Measurements from ENCODE around the gene AKAP3. TPM values are rescaled to one million over a fixed set of nuclear protein-coding genes. Genes with fewer than 3 reads are reported as not detected.

Gene AKAP3
- 13.2 and 20.8 TPM in 2 replicates for total RNA-seq
- polyA plus RNA-seq: 5.0 TPM in 2 replicates

DNA sequence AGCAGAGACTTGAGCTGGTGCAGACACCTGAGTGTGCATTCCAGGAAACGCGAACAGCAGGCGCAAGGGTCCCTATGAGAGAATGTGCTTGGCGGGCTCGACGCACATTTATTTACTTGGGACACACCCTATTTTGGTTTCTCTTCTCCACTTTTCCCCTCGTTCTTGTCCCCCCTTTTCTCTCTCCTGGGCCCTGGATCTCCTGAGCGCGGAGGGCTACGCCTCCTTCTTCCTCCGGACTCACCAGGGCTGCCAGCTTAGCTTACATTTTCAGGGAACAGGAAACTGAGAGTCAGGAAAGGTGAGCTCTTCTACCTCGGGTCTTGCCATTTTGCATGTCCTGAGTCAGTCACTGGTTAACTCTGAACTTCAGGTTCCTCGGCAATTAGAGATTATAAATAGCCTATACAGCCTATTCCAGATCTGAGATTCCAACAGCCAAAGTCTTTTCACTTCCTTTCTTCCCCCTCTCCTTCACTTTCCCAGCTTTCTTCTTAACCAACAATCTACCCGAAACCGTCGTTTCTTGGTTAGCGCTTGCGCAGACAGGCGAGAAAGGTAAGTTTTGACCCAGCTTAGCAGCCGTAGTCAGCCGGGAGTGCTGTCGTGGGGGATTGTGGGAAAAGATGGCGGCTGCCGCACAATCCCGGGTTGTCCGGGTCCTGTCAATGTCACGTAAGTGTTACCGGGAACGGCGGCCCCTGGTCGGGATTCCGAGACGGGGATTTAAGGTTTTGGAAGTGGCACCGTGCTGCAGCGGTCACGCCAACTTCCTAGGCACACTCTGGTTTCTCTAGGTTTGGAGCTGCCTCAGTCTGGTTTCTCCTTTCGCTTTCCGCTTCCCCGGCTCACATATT, at the start of gene AKAP3, which contains the start of gene NDUFA9:
TSS of gene AKAP3 (minus strand) at position 551 of the 857 bp plus-strand sequence. CDS start 10,855 bp downstream, outside the sequence.
TSS of gene NDUFA9 (plus strand) at position 614 of the 857 bp plus-strand sequence. CDS start at position 627, 13 bp downstream.
- H3K36me3 ChIP-seq: no peaks in the 10 kb centered on the region
- DNase-seq (ENCODE audit: low read depth in 1 of 2, low spot score in 1 of 2): peak; percentile 86 to 89
- no peaks in the 10 kb centered on the region for H3K27me3 ChIP-seq
- peaks cover 16% of the 10 kb centered on the region for H3K4me1 ChIP-seq (ENCODE audit: low read depth)
- peak within 1 kb of the TSS; percentile 91 for H3K27ac ChIP-seq
- peak within 1 kb of the TSS; percentile 87 for H3K4me3 ChIP-seq
- TF ChIP-seq, protein P1, sequence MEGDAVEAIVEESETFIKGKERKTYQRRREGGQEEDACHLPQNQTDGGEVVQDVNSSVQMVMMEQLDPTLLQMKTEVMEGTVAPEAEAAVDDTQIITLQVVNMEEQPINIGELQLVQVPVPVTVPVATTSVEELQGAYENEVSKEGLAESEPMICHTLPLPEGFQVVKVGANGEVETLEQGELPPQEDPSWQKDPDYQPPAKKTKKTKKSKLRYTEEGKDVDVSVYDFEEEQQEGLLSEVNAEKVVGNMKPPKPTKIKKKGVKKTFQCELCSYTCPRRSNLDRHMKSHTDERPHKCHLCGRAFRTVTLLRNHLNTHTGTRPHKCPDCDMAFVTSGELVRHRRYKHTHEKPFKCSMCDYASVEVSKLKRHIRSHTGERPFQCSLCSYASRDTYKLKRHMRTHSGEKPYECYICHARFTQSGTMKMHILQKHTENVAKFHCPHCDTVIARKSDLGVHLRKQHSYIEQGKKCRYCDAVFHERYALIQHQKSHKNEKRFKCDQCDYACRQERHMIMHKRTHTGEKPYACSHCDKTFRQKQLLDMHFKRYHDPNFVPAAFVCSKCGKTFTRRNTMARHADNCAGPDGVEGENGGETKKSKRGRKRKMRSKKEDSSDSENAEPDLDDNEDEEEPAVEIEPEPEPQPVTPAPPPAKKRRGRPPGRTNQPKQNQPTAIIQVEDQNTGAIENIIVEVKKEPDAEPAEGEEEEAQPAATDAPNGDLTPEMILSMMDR (IDR thresholded peaks at IDR 0.05; ENCODE audit: low read depth, low read length): no peak
- H3K9me3 ChIP-seq (ENCODE audit: low read depth): no peaks in the 10 kb centered on the region

DNA sequence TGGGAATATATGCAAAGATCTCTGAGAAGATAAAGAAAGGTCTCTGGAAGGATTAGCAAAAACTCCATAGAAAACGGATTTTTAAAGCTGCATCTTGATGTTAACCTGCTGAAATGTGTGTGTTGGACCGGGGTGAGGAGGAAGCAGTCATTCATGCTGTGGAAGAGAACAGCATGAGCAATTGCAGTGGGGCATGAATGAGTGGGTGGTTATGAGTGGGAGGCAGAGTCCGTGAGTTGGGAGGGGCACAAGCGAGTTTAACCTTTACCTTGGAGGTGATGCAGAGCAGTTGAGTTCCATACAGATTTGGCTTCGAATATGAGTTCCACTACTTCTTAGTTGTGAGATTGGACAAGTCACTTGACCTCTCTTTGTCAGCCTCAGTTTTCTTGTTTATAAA, 41.9 kb upstream of the AKAP3 start:
- Histone ChIP-seq H3K9me3 (ENCODE audit: low read depth) (no peaks in the 10 kb centered on the region), H3K27ac (no peak overlapping the region), H3K4me1 (ENCODE audit: low read depth) (no peaks in the 10 kb centered on the region), H3K36me3 (peaks cover 24% of the 10 kb centered on the region), H3K4me3 (no peak overlapping the region), H3K27me3 (no peaks in the 10 kb centered on the region)
- TF ChIP-seq, protein P1 (IDR thresholded peaks at IDR 0.05; ENCODE audit: low read depth, low read length): no peak
- no peak for DNase-seq (ENCODE audit: low read depth in 1 of 2, low spot score in 1 of 2)

DNA sequence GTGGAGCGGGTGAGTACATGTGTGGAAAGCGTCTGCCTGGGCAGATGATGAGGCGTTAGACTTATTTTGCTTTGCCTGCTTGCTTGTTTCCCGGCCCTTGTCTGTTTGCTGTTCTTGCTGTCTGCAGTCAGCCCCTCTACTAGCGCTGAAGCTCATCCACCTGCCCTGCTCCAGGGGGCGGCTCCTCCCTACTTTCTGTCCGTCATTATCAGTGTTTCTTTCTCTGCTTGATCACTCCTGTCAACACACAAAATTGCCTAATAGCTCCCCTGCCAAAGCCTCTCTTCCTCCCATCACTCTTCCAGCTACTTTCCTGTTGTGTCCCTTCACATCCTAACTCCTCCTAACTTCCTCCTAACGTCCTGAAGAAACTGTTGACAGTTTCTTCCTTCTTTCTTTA, 36.5 kb upstream of the AKAP3 start:
- H3K4me1 ChIP-seq (ENCODE audit: low read depth): no peaks in the 10 kb centered on the region

DNA sequence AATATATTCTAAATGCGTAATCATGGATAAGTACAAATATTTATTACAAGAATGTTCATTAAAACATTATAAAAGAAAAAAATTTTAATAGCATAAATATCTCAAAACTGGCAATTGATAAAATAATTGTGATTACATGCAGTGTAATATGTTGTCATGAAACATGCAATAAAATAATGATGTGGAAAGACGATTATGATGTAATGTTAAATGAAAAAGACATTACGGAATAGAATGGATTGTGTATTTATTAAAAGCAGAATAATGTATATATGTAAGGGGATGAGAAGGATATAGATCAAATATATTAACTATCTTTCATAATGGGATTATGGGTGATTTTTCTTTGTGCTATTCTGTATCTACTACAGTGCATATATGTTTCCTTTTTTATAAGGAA, 32.9 kb upstream of the AKAP3 start:
- TF ChIP-seq, protein P1 (IDR thresholded peaks at IDR 0.05; ENCODE audit: low read depth, low read length): no peak
- Histone ChIP-seq H3K27me3 (no peaks in the 10 kb centered on the region), H3K27ac (no peak overlapping the region), H3K4me1 (ENCODE audit: low read depth) (no peaks in the 10 kb centered on the region), H3K9me3 (ENCODE audit: low read depth) (no peaks in the 10 kb centered on the region), H3K4me3 (no peak overlapping the region), H3K36me3 (peaks cover 17% of the 10 kb centered on the region)
- DNase-seq (ENCODE audit: low read depth in 1 of 2, low spot score in 1 of 2): no peak

More for the DNA sequence above, 36.5 kb upstream of the AKAP3 start:
- no peak overlapping the region for H3K4me3 ChIP-seq
- H3K36me3 ChIP-seq: peaks cover 36% of the 10 kb centered on the region
- H3K9me3 ChIP-seq (ENCODE audit: low read depth): no peaks in the 10 kb centered on the region
- no peaks in the 10 kb centered on the region for H3K27me3 ChIP-seq
- no peak overlapping the region for H3K27ac ChIP-seq
- no peak for DNase-seq (ENCODE audit: low read depth in 1 of 2, low spot score in 1 of 2)
- TF ChIP-seq, protein P1 (IDR thresholded peaks at IDR 0.05; ENCODE audit: low read depth, low read length): no peak

DNA sequence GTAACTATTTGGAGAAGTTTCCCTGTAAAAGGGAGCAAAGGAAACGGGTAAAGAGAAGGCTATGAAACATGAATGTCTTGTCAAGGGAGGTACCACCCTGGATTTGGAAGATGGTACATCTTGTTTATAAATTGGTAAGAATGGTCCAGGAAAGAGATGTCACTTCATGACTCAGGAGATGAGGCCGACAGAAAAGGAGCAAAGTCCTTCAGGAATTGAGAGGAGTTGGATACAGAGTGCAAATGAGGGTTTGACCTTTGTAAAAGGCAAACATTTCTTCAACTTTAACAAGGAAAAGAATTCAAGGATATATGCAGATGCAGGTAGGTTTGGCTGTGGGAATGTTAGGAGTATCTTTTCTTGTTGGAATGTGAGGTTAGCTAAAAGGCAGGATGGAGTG, 30.9 kb upstream of the AKAP3 start:
- no peak overlapping the region for H3K27ac ChIP-seq
- H3K36me3 ChIP-seq: peaks cover 14% of the 10 kb centered on the region
- no peaks in the 10 kb centered on the region for H3K27me3 ChIP-seq
- no peak overlapping the region for H3K4me3 ChIP-seq
- H3K9me3 ChIP-seq (ENCODE audit: low read depth): no peaks in the 10 kb centered on the region
- TF ChIP-seq, protein P1 (IDR thresholded peaks at IDR 0.05; ENCODE audit: low read depth, low read length): no peak
- H3K4me1 ChIP-seq (ENCODE audit: low read depth): no peaks in the 10 kb centered on the region
- DNase-seq (ENCODE audit: low read depth in 1 of 2, low spot score in 1 of 2): no peak
